22Rv1 (cell line): ENCODE results near the gene CHAT.

Source experiments
- CTCF ChIP-seq: fragments of 450-650 bp; IDR thresholded peaks from 2 replicates; pipeline ENCODE4 v1.5.1; 2017; ENCODE audit warnings: mild to moderate bottlenecking
- ZFX ChIP-seq: fragments of 450-650 bp; IDR thresholded peaks from 2 replicates; pipeline ENCODE4 v1.6.1; 2017; ENCODE audit warnings: antibody characterized with exemption, borderline replicate concordance

- no peak for TF ChIP-seq CTCF
- no peak for TF ChIP-seq ZFX
These were observed 42.4 kb upstream of the CHAT start for GRCh38 chr10:49571388-49571787.
